LoVo (cell line): ENCODE data around the gene IKBIP.
"Not testable (repeated sequence)": the region's sequence is repeated elsewhere in the genome, so short reads cannot be mapped to it uniquely, and the experiment has no call there.

Source experiments
- DNase-seq: peaks from one replicate; pipeline ENCODE4 v3.0.0-alpha.2; 2016; ENCODE audit warnings: low spot score

The IKBIP gene, protein sequence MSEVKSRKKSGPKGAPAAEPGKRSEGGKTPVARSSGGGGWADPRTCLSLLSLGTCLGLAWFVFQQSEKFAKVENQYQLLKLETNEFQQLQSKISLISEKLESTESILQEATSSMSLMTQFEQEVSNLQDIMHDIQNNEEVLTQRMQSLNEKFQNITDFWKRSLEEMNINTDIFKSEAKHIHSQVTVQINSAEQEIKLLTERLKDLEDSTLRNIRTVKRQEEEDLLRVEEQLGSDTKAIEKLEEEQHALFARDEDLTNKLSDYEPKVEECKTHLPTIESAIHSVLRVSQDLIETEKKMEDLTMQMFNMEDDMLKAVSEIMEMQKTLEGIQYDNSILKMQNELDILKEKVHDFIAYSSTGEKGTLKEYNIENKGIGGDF

DNA sequence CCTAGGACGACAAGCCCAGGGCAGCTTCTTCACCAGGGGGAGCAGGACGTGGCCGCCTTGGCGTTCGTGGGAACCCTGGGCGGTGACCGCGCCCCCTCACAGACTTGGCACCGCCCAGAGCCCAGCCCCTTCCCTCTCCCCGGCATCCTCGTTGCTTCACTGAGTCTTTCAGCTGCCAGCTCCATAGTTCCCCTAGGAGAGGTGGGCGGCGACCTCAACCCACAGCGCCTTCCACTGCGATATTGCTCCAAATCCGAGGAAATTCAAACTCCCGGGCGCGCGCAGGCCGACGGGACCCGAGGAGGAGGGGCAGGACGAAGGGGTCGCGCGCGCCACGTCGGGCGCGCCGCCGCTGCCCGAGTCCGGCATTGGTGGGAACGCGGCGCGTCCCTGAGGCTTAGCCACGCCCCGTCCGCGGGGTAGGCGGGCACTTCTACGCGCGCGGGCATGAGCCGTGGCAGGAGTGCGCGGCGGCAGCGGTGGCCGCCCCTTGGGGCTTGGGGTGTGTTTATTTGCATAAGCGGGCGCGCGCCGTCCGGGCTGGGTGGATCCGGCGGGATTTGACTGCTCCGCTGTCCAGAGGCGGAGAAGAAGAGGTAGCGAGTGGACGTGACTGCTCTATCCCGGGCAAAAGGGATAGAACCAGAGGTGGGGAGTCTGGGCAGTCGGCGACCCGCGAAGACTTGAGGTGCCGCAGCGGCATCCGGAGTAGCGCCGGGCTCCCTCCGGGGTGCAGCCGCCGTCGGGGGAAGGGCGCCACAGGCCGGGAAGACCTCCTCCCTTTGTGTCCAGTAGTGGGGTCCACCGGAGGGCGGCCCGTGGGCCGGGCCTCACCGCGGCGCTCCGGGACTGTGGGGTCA lies at the start of gene IKBIP, which contains the start of gene APAF1:
IKBIP (minus strand) TSS at position 77 of the 860 bp plus-strand sequence. CDS start 87 bp downstream, outside the sequence.
APAF1 (plus strand) TSS at position 579 of the 860 bp plus-strand sequence. CDS start 3,070 bp downstream, outside the sequence.
- peak; percentile 99 for DNase-seq

DNA sequence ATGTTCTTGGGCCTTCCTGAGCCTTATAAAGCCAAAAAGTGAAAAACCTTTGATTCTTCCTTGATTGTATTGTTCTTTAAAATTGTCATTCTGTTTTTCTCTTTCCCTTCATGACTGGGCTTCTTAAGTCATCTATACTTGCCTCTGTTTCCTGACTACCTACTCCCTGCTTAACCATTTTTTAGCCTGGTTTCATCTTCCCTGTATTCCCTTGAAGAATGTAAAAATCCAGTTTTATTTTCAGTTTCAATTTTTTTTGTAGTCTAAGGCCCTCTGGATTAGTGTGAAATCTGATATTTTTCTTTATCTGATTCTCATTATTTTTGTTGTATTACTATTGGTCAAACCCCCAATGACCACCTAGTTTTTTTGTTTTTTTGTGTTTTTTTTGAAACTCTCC lies 46.8 kb upstream of the IKBIP start:
- DNase-seq = no peak

DNA sequence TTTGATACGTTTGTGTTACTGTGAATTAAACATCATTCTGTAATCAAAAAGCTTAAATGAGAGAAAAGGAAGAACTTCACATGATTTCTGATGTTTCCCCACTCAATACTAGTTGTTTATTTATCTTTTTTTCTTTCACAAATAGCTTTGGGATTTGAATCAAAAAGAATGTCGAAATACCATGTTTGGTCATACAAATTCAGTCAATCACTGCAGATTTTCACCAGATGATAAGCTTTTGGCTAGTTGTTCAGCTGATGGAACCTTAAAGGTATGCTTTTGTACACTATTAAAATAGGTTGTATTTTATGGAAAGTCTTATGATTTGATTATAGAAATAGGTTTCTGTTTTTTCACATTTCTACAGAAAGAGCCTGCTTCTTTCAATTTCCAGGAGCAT lies 42.0 kb upstream of the IKBIP start:
- DNase-seq = no peak

DNA sequence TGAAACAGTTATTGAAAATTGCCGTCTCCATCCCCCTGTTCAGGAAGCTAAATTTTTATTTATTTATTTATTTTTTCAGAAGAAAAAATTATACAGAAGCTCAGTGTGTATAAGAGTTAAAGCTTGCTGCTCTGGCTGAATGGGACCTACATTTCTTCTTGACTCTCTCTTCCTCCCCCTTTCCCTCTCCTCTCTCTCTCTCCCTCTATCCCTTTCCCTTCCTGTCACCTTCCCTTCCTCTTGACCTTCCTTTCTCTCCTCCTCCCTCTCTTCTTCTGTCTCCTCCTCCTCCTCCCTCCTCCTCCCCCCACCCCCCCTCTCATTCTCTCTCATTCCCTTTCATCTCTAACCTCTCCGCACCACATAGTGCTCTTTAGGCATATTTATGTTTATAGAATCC lies 39.6 kb upstream of the IKBIP start:
- no peak for DNase-seq

DNA sequence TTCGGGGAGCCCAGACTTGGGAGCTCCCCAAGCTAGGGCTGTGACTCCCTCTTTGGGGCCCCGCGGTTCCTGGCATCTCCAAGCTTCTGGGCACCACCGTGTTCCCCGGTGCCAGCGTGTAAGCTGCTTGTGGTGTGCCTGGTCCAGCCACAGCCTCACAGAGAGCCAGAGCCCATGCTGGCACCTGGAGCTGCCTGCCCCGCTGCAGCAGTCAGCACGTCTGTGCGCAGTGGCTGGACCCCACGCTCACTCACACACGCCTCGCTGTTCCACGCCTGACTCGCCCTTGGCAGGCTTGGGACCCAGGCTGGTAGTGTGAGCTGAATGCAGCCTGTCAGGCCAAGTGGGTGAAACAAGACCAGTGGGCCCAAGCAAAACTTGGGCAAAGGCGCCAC lies 35.0 kb upstream of the IKBIP start:
- no peak for DNase-seq

DNA sequence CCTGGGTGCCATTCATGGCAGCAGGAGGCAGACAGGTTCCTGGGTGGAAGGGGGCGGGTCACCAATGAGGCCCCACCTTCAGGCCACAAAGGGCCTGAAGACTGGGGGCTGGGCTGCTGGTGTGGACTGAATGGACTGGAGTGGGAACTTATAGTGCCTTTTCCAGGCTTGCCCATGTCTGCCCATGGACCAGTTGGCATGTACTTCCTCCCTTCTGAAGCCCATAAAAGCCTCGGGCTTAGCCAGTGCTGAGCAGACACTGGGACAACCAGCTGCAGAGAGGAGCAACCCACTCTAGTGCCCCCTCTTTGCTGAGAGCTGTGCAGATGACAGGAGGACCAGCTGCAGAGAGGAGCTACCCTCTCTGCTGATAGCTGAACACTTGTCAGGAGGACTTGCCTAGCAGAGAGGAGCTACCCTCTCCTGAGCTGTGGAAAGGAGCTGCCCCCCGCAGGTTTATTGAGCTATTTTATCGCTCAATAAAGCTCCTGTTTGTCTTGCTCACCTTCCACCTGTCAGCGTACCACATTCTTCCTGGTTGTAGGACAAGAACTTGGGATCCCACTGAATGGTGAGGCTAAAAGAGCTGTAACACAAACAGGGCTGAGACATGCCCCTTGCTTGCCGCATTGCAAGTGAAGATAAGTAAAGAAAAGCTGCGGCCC lies 34.5 kb upstream of the IKBIP start:
- no peak for DNase-seq

DNA sequence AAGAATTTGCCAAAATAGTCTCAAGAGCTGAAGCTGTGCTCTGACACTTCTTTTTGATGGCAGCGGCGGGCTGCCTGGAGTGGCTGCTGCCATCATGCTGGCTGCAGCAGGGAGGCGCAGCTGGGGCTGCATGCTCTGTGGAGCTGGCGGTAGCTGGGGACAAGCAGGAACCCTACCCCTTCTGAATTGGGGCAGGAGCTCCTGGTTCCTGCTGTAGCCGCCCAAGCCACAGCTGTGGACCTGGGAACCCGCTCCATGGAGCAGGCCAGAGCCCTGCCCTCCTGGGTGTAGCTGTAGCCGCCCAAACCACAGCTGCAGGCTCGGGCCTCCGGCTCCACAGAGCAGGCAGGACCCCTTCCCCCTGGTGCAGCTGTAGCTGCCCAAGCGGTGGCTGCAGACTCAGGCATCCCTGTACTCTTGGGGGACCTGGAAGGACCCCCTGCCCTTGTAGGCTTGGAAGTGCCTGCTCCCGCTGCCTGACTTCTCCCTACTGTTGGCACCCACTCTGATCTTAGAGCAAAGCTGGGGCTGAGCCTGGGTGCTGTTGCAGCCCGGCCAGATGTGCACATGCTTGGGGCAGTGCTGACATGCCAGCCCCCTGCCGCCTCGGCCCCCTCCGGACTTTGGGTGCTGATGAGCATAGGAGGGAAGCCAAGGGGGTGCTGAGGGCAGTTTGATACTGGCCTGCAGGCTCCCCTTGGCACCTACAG lies 33.8 kb upstream of the IKBIP start:
- no peak for DNase-seq

DNA sequence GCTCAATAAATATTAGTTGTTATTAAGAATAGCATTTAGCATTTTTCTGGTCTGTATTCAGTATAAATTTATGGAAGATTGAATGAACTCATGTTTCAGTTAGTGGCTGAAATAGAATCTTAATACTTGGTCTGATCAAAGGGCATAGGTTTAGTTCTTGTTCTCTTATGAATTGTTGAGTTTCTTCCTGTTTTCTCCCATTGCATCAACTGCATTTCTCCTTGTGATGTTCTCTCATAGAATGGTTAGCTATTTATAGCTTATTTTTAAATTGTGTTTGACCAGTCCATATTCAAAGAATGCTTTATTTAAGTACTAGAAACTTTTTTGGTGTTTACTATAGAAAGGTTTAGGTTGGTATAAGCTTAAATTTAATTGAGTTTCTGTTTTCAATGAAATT lies 30.3 kb upstream of the IKBIP start:
- no peak for DNase-seq

DNA sequence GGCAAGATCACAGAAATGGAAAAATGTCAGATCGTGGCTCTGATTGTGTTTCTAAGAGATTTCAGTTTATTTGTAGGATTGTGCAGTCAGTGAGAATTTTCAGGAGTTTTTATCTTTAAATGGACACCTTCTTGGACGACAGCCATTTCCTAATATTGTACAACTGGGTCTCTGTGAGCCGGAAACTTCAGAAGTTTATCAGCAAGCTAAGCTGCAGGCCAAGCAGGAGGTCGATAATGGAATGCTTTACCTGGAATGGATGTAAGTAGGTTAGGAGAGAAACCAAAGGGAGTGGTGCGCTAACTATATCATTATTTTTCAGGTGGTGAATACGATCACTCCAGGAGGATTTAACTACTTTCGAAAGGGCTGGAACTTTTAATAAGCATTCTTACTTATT lies 26.9 kb upstream of the IKBIP start:
- DNase-seq = no peak

DNA sequence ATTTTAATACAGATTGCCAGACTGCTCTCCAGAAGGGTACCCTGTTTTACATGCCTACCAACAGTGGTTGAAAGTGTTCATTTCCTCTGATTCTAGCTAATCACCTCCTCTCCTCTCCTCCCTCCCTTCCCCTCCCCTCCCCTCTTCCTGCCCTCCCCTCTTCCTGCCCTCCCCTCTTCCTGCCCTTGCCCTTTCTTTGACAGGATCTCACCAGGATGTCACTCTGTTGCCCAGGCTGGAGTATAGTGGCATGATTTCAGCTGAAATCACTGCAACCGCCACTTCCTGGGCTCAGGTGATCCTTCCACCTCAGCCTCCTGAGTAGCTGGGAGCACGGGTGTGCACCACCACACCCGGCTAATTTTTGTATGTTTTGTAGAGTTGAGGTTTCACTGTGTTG lies 25.2 kb upstream of the IKBIP start:
- DNase-seq = no peak

DNA sequence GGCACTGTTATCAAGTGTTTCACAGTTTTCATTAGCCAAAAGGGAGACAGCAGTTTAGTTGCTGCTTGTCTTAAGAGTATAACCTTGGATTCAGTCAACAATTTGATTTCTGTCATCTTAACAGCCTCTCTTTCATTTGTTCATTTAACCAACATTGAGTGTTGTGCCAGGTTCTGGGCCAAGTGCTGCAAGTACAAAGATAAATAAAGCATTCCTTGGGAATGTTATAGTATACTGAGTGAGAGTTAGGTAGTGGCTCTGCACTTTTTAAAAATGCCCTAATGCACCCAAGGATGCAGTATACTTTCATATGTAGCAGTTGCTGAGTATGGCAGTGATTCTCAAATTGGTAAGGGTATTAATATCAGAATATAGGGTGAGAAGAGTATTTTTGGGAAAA lies 15.9 kb upstream of the IKBIP start:
- no peak for DNase-seq

DNA sequence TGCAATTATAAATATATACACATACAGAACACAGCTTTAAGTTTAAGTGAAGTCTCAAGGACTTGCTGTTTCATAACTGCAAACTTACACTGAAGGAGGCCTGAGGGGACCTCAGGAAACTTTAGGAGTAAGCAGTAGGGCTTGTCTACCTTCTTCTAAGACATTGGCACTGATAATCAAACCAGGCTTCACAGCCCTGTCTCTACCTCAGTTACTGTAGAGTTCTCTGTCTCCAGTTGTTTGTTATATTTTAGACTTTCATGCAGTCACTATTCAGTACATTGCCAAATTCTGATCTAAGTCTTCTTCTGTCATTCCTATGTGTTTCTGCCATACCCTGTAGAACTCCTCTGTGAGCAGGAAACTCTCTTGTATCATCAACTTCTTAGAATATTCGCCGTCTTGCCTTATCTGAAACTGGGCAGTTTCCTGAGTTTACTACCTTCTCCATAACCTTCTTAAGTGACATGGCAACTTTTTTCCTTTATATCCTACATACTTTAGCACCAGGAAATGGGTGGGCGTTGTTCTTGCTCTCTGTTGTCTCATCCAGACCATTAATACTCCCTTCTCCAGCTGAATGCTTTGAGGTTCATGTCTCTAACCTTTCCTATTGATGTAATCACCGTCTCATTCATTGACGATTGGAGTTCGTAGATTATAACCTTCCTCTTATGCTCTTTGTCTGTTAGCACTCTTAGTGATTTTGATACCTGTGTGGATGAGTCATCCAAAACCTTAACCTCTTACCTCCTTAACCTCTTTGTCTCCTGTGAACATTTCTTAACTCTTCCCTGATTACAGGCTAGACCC lies 11.9 kb upstream of the IKBIP start:
- DNase-seq = peak; percentile 36

DNA sequence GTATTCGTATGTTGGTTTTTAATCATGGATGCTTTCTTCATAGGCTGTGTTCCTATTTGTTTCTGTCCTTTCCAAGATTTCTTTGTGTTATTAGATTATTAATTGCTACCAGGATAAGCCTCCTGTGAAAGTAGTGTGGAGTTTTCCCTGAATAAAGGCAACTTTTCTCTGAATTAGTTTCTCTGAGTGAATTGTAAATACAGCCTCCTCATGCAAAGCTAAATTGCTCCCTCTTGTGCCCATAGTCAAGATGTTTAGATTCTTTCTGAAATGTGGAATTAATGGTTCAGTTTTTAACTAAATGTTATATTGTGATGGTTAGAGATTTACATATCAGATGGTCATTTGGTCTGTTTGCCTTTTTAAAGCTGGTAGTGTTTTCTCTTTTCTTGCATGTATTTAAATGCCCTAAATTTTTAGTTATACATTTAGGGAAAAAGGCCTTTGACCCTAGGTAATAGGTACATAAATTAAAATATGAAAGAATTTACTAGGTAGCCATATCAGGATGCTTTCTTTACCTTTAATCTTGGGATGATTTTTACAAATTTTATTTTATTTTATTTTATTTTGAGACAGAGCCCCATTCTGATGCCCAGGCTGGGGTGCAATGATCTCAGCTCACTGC lies 9.4 kb upstream of the IKBIP start:
- DNase-seq = peak; percentile 59

DNA sequence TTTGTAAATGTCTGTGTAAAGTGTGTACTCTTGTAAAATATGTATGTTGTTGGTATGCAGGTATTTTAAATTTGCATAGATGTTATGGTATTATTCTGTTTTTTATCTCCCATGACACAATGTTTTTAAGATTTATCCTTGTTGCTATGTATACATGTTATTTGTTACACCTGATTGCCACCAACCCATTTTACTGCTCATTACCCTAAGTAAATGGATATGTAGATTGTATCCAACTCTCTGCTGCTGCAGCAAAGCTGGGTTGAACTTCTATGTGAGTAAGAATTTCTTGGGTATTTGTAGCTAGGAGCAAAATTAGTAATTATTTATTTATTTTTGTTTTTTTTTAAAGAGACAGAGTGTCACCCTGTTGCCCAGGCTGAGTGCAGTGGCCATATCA lies 6.7 kb upstream of the IKBIP start:
- no peak for DNase-seq

DNA sequence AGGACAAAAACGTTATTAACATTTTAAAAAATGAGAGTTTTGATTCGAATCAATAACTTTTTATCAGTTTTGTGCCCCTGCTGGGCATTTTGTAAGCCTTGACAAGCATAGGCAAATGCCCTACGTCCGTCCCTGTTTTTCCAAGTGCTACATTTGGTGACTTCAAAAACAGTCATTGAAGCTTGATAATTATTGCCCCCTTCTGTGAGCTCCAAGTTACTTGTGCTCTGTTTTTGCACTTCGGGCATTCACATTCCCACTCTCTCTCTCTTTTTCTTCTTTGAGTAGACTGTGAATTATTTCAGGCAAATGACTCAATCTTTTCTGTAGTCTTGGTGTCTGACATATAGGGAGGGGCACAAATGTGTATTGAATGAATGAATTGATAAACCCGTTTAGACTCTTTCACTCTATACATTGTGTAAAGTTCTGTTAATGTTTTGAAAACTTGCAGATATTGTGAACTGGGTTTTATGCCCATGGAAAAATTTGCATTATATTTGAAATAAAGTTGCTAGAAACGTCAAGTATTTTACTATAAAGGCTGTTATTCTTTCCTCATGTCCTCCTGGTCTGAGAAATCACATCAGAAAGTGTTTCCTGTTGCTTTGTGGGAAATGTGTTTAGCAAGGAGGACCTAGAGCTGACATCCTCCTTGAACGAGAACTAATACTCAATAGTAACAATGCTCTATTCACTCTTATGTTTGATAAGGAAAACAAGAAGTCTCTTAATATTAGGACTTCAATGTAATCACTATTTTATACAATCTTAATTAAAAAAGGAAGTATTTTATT lies 1.9 kb upstream of the IKBIP start:
- peak; percentile 17 for DNase-seq

DNA sequence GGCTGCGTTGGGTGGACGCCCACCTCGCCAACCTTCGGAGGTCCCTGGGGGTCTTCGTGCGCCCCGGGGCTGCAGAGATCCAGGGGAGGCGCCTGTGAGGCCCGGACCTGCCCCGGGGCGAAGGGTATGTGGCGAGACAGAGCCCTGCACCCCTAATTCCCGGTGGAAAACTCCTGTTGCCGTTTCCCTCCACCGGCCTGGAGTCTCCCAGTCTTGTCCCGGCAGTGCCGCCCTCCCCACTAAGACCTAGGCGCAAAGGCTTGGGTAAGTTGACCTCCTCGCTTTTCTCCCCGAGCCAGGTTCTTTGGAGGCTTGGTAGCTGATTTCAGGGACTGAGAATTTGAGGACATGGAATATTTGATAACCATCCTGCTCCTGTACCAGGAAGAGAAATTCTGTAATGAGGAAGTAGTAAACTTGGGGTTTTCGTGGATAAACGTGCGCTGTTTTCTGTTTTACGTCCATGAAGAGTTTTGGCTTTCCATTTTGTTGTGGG lies 1.0 kb upstream of the IKBIP start:
- DNase-seq = peak; percentile 30

DNA sequence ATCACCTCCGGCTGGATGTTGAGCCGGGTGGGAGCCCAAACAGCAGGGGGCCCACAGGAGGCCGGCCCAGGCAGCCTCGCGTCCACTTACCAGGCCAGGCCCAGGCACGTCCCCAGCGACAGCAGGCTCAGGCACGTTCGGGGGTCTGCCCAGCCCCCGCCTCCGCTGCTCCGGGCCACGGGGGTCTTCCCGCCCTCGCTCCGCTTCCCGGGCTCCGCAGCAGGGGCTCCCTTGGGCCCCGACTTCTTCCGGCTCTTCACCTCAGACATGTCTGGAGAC lies 216 bp downstream of the IKBIP start:
- no peak for DNase-seq

DNA sequence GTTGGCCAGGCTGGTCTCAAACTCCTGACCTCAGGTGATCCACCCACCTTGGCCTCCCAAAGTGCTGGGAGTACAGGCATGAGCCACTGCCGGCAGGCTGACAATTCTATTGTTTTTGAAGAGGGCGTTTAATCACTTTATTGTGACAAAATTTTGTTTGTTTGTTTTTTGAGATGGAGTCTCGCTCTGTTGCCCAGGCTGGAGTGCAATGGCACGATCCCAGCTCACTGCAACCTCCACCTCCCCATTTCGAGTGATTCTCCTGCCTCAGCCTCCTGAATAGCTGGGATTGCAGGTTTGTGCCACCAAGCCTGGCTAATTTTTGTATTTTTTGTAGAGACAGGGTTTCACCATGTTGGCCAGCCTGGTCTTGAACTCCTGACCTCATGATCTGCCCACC lies 1.8 kb downstream of the IKBIP start:
- DNase-seq = not testable (repeated sequence)

DNA sequence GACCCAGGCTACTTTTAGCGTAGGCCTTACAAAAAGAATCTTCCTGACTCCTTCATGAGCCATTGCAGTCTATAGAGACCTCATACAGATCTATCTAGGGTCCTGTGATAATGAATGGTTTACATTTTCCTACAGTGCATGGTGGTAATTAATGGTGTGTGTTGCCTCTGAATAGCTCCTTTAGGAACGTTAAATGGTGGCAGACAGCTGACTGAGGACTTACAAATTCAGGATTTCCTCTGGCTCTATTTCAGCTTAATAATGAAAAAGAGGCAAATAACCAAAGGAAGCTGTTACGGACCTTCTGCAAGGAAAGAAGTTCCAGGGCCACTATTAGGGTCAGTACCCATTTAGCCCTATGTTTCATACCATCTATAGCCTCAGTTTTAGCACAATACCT lies 5.1 kb downstream of the IKBIP start:
- no peak for DNase-seq

DNA sequence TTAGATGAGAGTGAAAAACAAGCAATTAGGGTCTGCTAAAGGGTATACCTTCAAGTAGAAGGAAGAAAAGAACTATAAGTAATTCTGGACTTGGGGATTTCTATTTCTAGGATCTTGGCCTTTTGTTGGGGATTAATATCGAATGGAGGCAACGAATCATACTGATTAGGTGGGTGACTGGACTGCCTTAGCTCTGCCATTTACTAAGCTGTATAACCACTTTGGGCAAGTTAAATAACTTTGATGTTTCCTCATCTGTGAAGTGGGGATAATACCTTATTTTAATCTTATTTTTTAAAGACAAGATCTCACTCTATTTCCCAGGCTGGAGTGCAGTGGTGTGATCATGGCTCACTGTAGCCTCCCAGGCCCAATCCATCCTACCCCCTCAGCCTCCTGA lies 6.6 kb downstream of the IKBIP start:
- DNase-seq = no peak
